Thyroid gland (tissue), 4 donors: Measurements from ENCODE around the gene CTCF. TPM values are rescaled to one million over a fixed set of nuclear protein-coding genes. Genes with fewer than 3 reads are reported as not detected.

Experiments used
- DNase-seq, 2 donors: peaks; one replicate each; pipeline ENCODE4 v3.0.0-alpha.2; 2019
- H3K27ac ChIP-seq, 3 donors: fragments of 200-600 bp; sonication (generic); 1 replicate in 2 of 3; 2 replicates in 1 of 3; pipeline ENCODE4 v1.5.1; 2016 to 2019; ENCODE audit warnings: mild to moderate bottlenecking in 1 of 3, moderate library complexity in 1 of 3
- H3K27me3 ChIP-seq: fragments of 200-600 bp; sonication (generic); one replicate; pipeline ENCODE4 v1.5.1; 2019
- H3K36me3 ChIP-seq, 2 donors: fragments of 200-600 bp; sonication (generic); one replicate each; pipeline ENCODE4 v1.5.1; 2016 to 2019
- H3K4me1 ChIP-seq, 2 donors: fragments of 200-600 bp; sonication (generic); one replicate each; pipeline ENCODE4 v1.5.1; 2017 to 2019
- H3K4me3 ChIP-seq, 3 donors: fragments of 200-600 bp; sonication (generic); replicated peaks in 1 of 3; 1 replicate in 2 of 3; 2 replicates in 1 of 3; pipeline ENCODE4 v1.5.1; 2016; ENCODE audit warnings: mild to moderate bottlenecking in 1 of 3
- H3K9me3 ChIP-seq: fragments of 200-600 bp; sonication (generic); one replicate; pipeline ENCODE4 v1.5.1; 2017
- POLR2A ChIP-seq, 2 donors: fragments of 450-650 bp; IDR thresholded peaks; one replicate each; pipeline ENCODE4 v1.6.1; 2017; ENCODE audit warnings: antibody characterized with exemption in 2 of 2, mild to moderate bottlenecking in 2 of 2, moderate library complexity in 1 of 2
- WGBS, 2 donors: methylation state at CpG; one replicate each; pipeline ENCODE4 v1.1.5; 2017; 5-methylcytosine and 5-hydroxymethylcytosine counted together
- intact Hi-C: fragments of 100-400 bp; cut with DNase I; formaldehyde crosslinking; loops from one replicate; pipeline ENCODE4 v1.15.1; 2023
- total RNA-seq, 4 donors: library from RNA; depleted of rRNA; stranded (reverse); fragments of >200 nt; gene quantifications; one replicate each; pipeline ENCODE4 v1.2.3, GENCODE V29; 2016
- TF ChIP-seq, protein P1 (sequence below), 6 experiments: fragments of 200-600 bp in 3 of 6; fragments of 450-650 bp in 3 of 6; sonication (generic) in 3 of 6; IDR thresholded peaks; one replicate each; pipeline ENCODE4 v1.5.1; 2016 to 2019; ENCODE audit warnings: antibody characterized with exemption in 6 of 6, mild to moderate bottlenecking in 2 of 6, inconsistent platforms in 1 of 6, moderate library complexity in 1 of 6

The CTCF gene
- total RNA-seq, 4 donors from 2014 or later = 37.2 to 52.1 (median 47.2) TPM

DNA sequence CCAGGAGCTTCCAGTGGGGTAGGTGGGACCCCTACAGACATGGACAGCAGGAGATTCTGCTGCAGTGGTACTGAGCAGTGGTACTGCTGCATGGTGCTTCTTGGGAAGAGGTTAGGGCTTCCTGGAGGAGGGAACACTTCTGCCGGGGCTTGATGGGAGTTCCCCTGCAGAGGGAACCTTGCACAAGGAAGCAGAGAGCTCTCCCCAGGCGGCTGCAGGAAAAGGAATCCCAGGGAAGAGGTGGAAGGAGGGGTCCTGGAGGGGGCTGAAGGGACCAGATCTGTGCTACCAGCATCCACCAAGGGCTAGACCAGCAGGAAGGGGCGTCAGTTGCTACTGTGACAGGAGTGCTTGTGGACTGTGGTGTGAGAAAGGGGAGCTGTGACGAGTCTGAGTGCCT lies 23.1 kb upstream of the CTCF start:
- intact Hi-C loops = no loop called here
- H3K27me3 ChIP-seq = no peaks in the 10 kb centered on the region
- H3K4me1 ChIP-seq = peaks cover 27 to 47% of the 10 kb centered on the region in 2 donors
- TF ChIP-seq, protein P1, sequence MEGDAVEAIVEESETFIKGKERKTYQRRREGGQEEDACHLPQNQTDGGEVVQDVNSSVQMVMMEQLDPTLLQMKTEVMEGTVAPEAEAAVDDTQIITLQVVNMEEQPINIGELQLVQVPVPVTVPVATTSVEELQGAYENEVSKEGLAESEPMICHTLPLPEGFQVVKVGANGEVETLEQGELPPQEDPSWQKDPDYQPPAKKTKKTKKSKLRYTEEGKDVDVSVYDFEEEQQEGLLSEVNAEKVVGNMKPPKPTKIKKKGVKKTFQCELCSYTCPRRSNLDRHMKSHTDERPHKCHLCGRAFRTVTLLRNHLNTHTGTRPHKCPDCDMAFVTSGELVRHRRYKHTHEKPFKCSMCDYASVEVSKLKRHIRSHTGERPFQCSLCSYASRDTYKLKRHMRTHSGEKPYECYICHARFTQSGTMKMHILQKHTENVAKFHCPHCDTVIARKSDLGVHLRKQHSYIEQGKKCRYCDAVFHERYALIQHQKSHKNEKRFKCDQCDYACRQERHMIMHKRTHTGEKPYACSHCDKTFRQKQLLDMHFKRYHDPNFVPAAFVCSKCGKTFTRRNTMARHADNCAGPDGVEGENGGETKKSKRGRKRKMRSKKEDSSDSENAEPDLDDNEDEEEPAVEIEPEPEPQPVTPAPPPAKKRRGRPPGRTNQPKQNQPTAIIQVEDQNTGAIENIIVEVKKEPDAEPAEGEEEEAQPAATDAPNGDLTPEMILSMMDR (IDR thresholded peaks at IDR 0.05) = no peak
- no peak for TF ChIP-seq POLR2A (IDR thresholded peaks at IDR 0.05)
- no peaks in the 10 kb centered on the region for H3K9me3 ChIP-seq
- H3K36me3 ChIP-seq = peaks cover 23 to 25% of the 10 kb centered on the region in 2 donors
- WGBS, 2 donors = 73 to 83% methylated on average over 4 of the region's 4 CpGs
- DNase-seq = no peak
- H3K27ac ChIP-seq = no peak overlapping the region
- H3K4me3 ChIP-seq = no peak overlapping the region

DNA sequence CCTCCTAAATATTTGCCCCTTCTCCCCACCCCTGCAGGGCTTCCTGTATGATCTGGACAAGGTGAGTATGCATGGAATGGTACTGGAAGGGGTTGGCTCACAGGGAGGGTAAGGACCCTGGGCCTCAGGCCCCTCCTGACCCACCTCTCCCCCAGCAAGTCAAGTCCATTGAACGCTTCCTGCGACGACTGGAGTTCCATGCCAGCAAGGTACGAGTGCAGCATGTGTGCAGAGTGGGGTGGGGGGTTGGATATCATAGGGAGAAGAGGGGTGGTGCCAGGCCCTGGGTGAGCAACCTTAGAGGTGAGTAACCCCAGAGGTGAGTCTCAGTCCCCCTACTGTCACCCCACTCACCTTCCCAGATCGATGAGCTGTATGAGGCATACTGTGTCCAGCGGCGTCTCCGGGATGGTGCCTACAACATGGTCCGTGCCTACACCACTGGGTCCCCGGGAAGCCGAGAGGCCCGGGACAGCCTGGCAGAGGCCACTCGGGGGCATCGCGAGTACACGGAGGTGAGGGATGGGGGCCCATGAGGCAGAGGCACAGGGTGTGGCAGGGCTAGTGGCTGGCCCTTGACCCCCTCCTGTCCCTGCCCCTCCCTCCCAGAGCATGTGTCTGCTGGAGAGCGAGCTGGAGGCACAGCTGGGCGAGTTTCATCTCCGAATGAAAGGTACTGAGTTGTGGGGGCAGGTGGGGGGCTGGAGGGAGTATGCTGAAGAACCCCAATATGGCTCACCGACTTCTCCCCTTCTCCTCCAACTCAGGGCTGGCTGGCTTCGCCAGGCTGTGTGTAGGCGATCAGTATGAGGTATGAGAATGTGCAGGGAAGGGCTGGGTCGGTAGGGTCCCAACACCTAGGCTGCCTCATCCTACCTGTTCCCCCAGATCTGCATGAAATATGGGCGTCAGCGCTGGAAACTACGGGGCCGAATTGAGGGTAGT lies 22.4 kb upstream of the CTCF start:
- H3K27me3 ChIP-seq = no peaks in the 10 kb centered on the region
- no peaks in the 10 kb centered on the region for H3K9me3 ChIP-seq
- H3K4me1 ChIP-seq = peaks cover 27 to 47% of the 10 kb centered on the region in 2 donors
- 88 to 92% methylated on average over 27 of the region's 27 CpGs for WGBS, 2 donors
- H3K4me3 ChIP-seq = no peak overlapping the region
- H3K27ac ChIP-seq = no peak overlapping the region
- no peak for DNase-seq
- TF ChIP-seq, protein P1 (IDR thresholded peaks at IDR 0.05) = no peak
- TF ChIP-seq POLR2A (IDR thresholded peaks at IDR 0.05) = no peak
- H3K36me3 ChIP-seq = peaks cover 30 to 32% of the 10 kb centered on the region in 2 donors
- intact Hi-C loops = loop anchor here (5.0 kb wide), 1 partner anchor 407 kb away; no protein-coding TSS in a partner anchor

DNA sequence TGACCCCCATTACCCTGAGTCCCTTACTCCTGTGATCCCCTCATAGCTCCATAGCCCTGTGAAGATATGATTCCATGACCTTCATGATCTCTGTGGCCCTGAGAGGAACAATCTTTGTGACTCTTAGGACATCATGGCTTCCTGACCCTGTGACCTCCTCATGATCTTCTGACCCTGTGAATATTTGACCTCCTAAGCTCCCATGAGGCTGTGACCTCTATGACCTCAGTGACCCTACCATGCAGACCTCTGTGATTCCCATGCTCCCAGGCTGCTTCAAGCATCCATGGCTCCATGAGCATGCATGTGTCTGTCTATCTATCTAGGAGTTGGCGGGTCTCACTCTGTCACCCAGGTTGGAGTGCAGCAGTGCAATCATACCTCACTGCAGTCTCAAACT lies 21.6 kb upstream of the CTCF start:
- H3K36me3 ChIP-seq = peaks cover 38 to 40% of the 10 kb centered on the region in 2 donors
- 92 to 100% methylated on average over 1 of the region's 1 CpG for WGBS, 2 donors

DNA sequence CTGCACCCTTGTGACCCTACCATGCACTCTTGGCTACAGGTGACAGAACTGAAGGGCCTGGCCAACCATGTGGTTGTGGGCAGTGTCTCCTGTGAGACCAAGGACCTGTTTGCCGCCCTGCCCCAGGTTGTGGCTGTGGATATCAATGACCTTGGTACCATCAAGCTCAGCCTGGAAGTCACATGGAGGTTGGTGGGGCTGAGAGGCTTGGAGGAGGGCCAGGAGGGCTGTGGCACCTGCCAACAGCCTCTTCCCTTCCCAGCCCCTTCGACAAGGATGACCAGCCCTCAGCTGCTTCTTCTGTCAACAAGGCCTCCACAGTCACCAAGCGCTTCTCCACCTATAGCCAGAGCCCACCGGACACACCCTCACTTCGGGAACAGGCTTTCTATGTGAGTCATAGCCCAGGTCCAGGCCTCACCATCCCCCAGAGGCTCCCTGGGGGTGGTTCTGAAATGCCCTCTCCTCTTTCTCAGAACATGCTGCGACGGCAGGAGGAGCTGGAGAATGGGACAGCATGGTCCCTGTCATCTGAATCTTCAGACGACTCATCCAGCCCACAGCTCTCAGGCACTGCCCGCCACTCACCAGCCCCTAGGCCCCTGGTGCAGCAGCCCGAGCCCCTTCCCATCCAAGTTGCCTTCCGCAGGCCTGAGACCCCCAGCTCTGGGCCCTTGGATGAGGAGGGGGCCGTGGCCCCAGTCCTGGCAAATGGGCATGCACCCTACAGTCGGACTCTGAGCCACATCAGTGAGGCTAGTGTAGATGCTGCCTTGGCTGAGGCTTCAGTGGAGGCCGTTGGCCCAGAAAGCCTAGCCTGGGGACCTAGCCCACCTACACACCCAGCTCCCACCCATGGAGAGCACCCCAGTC lies 20.7 kb upstream of the CTCF start:
- H3K36me3 ChIP-seq = peaks cover 43% of the 10 kb centered on the region in 2 donors
- TF ChIP-seq POLR2A (IDR thresholded peaks at IDR 0.05) = no peak
- TF ChIP-seq, protein P1 (IDR thresholded peaks at IDR 0.05) = no peak
- no peaks in the 10 kb centered on the region for H3K9me3 ChIP-seq
- H3K27ac ChIP-seq = no peak overlapping the region
- intact Hi-C loops = loop anchor here (5.0 kb wide), 1 partner anchor 406 kb away; no protein-coding TSS in a partner anchor
- H3K4me1 ChIP-seq = peaks cover 24 to 42% of the 10 kb centered on the region in 2 donors
- WGBS, 2 donors = 70 to 79% methylated on average over 7 to 10 of the region's 14 CpGs
- peak; percentile 54 to 75 for DNase-seq
- no peak overlapping the region for H3K4me3 ChIP-seq
- H3K27me3 ChIP-seq = no peaks in the 10 kb centered on the region

More for the DNA sequence above, 21.6 kb upstream of the CTCF start:
- H3K4me1 ChIP-seq = peaks cover 27 to 42% of the 10 kb centered on the region in 2 donors
- no peak overlapping the region for H3K4me3 ChIP-seq
- H3K9me3 ChIP-seq = no peaks in the 10 kb centered on the region
- TF ChIP-seq, protein P1 (IDR thresholded peaks at IDR 0.05) = no peak
- TF ChIP-seq POLR2A (IDR thresholded peaks at IDR 0.05) = no peak
- intact Hi-C loops = loop anchor here (5.0 kb wide), 1 partner anchor 407 kb away; no protein-coding TSS in a partner anchor
- no peak for DNase-seq
- no peak overlapping the region for H3K27ac ChIP-seq
- no peaks in the 10 kb centered on the region for H3K27me3 ChIP-seq
